Activated CD8-positive, alpha-beta T cell treated with anti-CD3 and anti-CD28 coated beads for 36 hours (primary cell): ENCODE measurements around the gene CNPY4. TPM values are rescaled to one million over a fixed set of nuclear protein-coding genes. Genes with fewer than 3 reads are reported as not detected.
A peak's percentile ranks its signal among the peaks of the same experiment; 100 is the strongest.

ENCODE experiments used
- ATAC-seq: fragments of 200-7000 bp; cut with Tn5 transposase; one replicate; pipeline ENCODE4 v1.10.0; 2021; ENCODE audit warnings: mild to moderate bottlenecking, moderate library complexity
- CTCF ChIA-PET: fragments of 350-600 bp; sonication (Branson Sonifier 250); formaldehyde crosslinking; loops from one replicate; lab custom pipeline; 2021; ENCODE audit warnings: antibody characterized with exemption; lab: Charles Lee
- POLR2A ChIA-PET: fragments of 350-600 bp; sonication (Branson Sonifier 250); formaldehyde crosslinking; loops from one replicate; lab custom pipeline; 2021; ENCODE audit warnings: antibody characterized with exemption; lab: Charles Lee
- DNase-seq: peaks from one replicate; pipeline ENCODE4 v3.0.0-alpha.2; 2020
- H3K27ac Mint-ChIP-seq: one replicate; pipeline ENCODE4 v1.8.0; 2021; ENCODE audit warnings: mild to moderate bottlenecking, mixed read lengths
- H3K27me3 Mint-ChIP-seq: one replicate; pipeline ENCODE4 v1.8.0; 2021; ENCODE audit warnings: mixed read lengths
- H3K36me3 Mint-ChIP-seq: one replicate; pipeline ENCODE4 v1.8.0; 2021; ENCODE audit warnings: low read depth, mixed read lengths
- H3K4me1 Mint-ChIP-seq: one replicate; pipeline ENCODE4 v1.8.0; 2021; ENCODE audit warnings: low read depth, mixed read lengths
- H3K4me3 Mint-ChIP-seq: one replicate; pipeline ENCODE4 v1.8.0; 2021; ENCODE audit warnings: mild to moderate bottlenecking, moderate library complexity, mixed read lengths
- H3K9me3 Mint-ChIP-seq: one replicate; pipeline ENCODE4 v1.8.0; 2021; ENCODE audit warnings: mixed read lengths
- CTCF ChIP-seq: fragments of 200-600 bp; IDR thresholded peaks from one replicate; pipeline ENCODE4 v1.8.0; 2022; ENCODE audit warnings: antibody characterized with exemption, mild to moderate bottlenecking
- intact Hi-C: fragments of 100-400 bp; cut with micrococcal nuclease; formaldehyde crosslinking; loops from one replicate; pipeline ENCODE4 v1.10.0; 2022
- total RNA-seq, 2 experiments: library from RNA; stranded (reverse); gene quantifications; one replicate each; pipeline ENCODE4 v1.2.3, GENCODE V29; 2021

Gene CNPY4
- total RNA-seq, 2 experiments from 2014 or later = 9.8 to 10.4 TPM

- DNase-seq (no peak), ATAC-seq (peak; percentile 6)
- H3K36me3 Mint-ChIP-seq = no peaks in the 10 kb centered on the region
- TF ChIP-seq CTCF = no peak
- H3K4me3 Mint-ChIP-seq = peak overlapping the region; percentile 43
- intact Hi-C loops = no loop called here
- ChIA-PET POLR2A (no interaction called here), CTCF (interaction anchor here (0.8 kb wide), 1 partner anchor 184 kb away, joined by 3 read pairs; no protein-coding TSS in a partner anchor)
- peaks cover 53% of the 10 kb centered on the region for H3K4me1 Mint-ChIP-seq
- H3K27me3 Mint-ChIP-seq = peaks cover under 1% of the 10 kb centered on the region
- peak overlapping the region; percentile 82 for H3K27ac Mint-ChIP-seq
- no peaks in the 10 kb centered on the region for H3K9me3 Mint-ChIP-seq
Observed at GRCh38 chr7:100163006-100163531, 43.6 kb downstream of the CNPY4 start.

- peak overlapping the region; percentile 82 for H3K27ac Mint-ChIP-seq
- ATAC-seq (no peak), DNase-seq (no peak)
- TF ChIP-seq CTCF = no peak
- peaks cover 60% of the 10 kb centered on the region for H3K4me1 Mint-ChIP-seq
- H3K27me3 Mint-ChIP-seq = peaks cover 4% of the 10 kb centered on the region
- H3K9me3 Mint-ChIP-seq = no peaks in the 10 kb centered on the region
- POLR2A ChIA-PET = no interaction called here
- CTCF ChIA-PET = interaction anchor here (0.8 kb wide), 1 partner anchor 183 kb away, joined by 3 read pairs; no protein-coding TSS in a partner anchor
- intact Hi-C loops = no loop called here
- H3K36me3 Mint-ChIP-seq = no peaks in the 10 kb centered on the region
- no peak overlapping the region for H3K4me3 Mint-ChIP-seq
Observed at GRCh38 chr7:100163871-100164270, 44.4 kb downstream of the CNPY4 start.

- Mint-ChIP-seq H3K27me3 (peaks cover 9% of the 10 kb centered on the region), H3K36me3 (no peaks in the 10 kb centered on the region), H3K4me1 (peaks cover 77% of the 10 kb centered on the region), H3K9me3 (no peaks in the 10 kb centered on the region), H3K4me3 (peak overlapping the region; percentile 45), H3K27ac (peak overlapping the region; percentile 79)
- ATAC-seq = peak; percentile 66
- intact Hi-C loops = no loop called here
- POLR2A ChIA-PET = interaction anchor here (1.1 to 2.3 kb wide), 6 partner anchors 9 to 262 kb away, joined by 3 to 18 read pairs (median 6); partner anchors contain the start of genes GPC2, PVRIG, STAG3 and ZCWPW1
- TF ChIP-seq CTCF = no peak
- peak; percentile 76 for DNase-seq
- CTCF ChIA-PET = interaction anchor here (1.0 to 3.8 kb wide), 9 partner anchors 9 to 51 kb away, joined by 3 to 17 read pairs (median 10); partner anchors contain the start of genes GPC2, LAMTOR4 and STAG3
Observed at GRCh38 chr7:100166317-100166940, 47.0 kb downstream of the CNPY4 start.

GRCh38 chr7:100166970-100167911 is 47.8 kb downstream of the CNPY4 start:
- POLR2A ChIA-PET = interaction anchor here (0.7 to 2.3 kb wide), 10 partner anchors 8 to 262 kb away, joined by 3 to 18 read pairs (median 4); partner anchors contain the start of genes GPC2, PVRIG, STAG3 and ZCWPW1
- H3K27me3 Mint-ChIP-seq = peaks cover 10% of the 10 kb centered on the region
- intact Hi-C loops = no loop called here
- DNase-seq (no peak), ATAC-seq (no peak)
- H3K27ac Mint-ChIP-seq = peak overlapping the region; percentile 79
- TF ChIP-seq CTCF = no peak
- H3K4me3 Mint-ChIP-seq = peak overlapping the region; percentile 74
- CTCF ChIA-PET = interaction anchor here (1.0 to 3.8 kb wide), 9 partner anchors 8 to 50 kb away, joined by 3 to 17 read pairs (median 10); partner anchors contain the start of genes GPC2, LAMTOR4 and STAG3
- H3K9me3 Mint-ChIP-seq = no peaks in the 10 kb centered on the region
- no peaks in the 10 kb centered on the region for H3K36me3 Mint-ChIP-seq
- H3K4me1 Mint-ChIP-seq = peaks cover 77% of the 10 kb centered on the region
